HEK293T (cell line): Measurements from ENCODE around the gene POLR2E.

Experiments
- CTCF ChIA-PET: fragments of 350-600 bp; formaldehyde crosslinking; extraction: SDS; loops from one replicate; lab custom pipeline; 2021; ENCODE audit warnings: antibody characterized with exemption, inconsistent platforms; lab: Yijun Ruan, JAX
- POLR2A ChIA-PET: fragments of 350-600 bp; formaldehyde crosslinking; extraction: SDS; loops from one replicate; lab custom pipeline; 2020; ENCODE audit warnings: antibody characterized with exemption, inconsistent platforms; lab: Yijun Ruan, JAX
- DNase-seq: peaks from one replicate; pipeline ENCODE4 v3.0.0; 2012; ENCODE audit warnings: mixed read lengths; ENCODE audit errors: extremely low spot score
- ARNT ChIP-seq: fragments of 450-650 bp; IDR thresholded peaks from 2 replicates; pipeline ENCODE4 v1.6.1; 2017; ENCODE audit warnings: mild to moderate bottlenecking
- BHLHE40 ChIP-seq: fragments of 450-650 bp; IDR thresholded peaks from 2 replicates; pipeline ENCODE4 v1.6.1; 2016; ENCODE audit warnings: mild to moderate bottlenecking, moderate library complexity, borderline replicate concordance
- CTBP1 ChIP-seq: fragments of 450-650 bp; IDR thresholded peaks from 2 replicates; pipeline ENCODE4 v1.6.1; 2016; ENCODE audit warnings: borderline replicate concordance
- ELF4 ChIP-seq: fragments of 450-650 bp; IDR thresholded peaks from 2 replicates; pipeline ENCODE4 v1.6.1; 2017; ENCODE audit warnings: antibody characterized with exemption
- FOXA1 ChIP-seq: fragments of 450-650 bp; IDR thresholded peaks from 2 replicates; pipeline ENCODE4 v1.6.1; 2016; ENCODE audit warnings: mild to moderate bottlenecking
- FOXK2 ChIP-seq: fragments of 450-650 bp; IDR thresholded peaks from 2 replicates; pipeline ENCODE4 v1.6.1; 2016; ENCODE audit warnings: mild to moderate bottlenecking
- FOXM1 ChIP-seq: fragments of 450-650 bp; IDR thresholded peaks from 2 replicates; pipeline ENCODE4 v1.6.1; 2017; ENCODE audit warnings: mild to moderate bottlenecking, borderline replicate concordance
- HDGF ChIP-seq: fragments of 450-650 bp; IDR thresholded peaks from 2 replicates; pipeline ENCODE4 v1.6.1; 2017; ENCODE audit warnings: antibody characterized with exemption, borderline replicate concordance
- L3MBTL2 ChIP-seq: fragments of 450-650 bp; conservative IDR thresholded peaks from 2 replicates; pipeline ENCODE4 v1.6.1; 2016; ENCODE audit warnings: mild to moderate bottlenecking
- LEF1 ChIP-seq: fragments of 450-650 bp; IDR thresholded peaks from 2 replicates; pipeline ENCODE4 v1.6.1; 2017; ENCODE audit warnings: mild to moderate bottlenecking, borderline replicate concordance
- NFRKB ChIP-seq: fragments of 450-650 bp; IDR thresholded peaks from 2 replicates; pipeline ENCODE4 v1.6.1; 2016; ENCODE audit warnings: mild to moderate bottlenecking, moderate library complexity
- PKNOX1 ChIP-seq: fragments of 450-650 bp; IDR thresholded peaks from 2 replicates; pipeline ENCODE4 v1.6.1; 2016
- SP1 ChIP-seq: fragments of 450-650 bp; IDR thresholded peaks from 2 replicates; pipeline ENCODE4 v1.6.1; 2017
- SUZ12 ChIP-seq: fragments of 450-650 bp; IDR thresholded peaks from 2 replicates; pipeline ENCODE4 v1.6.1; 2016; ENCODE audit warnings: mild to moderate bottlenecking
- TARDBP ChIP-seq: fragments of 450-650 bp; IDR thresholded peaks from 2 replicates; pipeline ENCODE4 v1.6.1; 2016
- ZNF384 ChIP-seq: fragments of 450-650 bp; IDR thresholded peaks from 2 replicates; pipeline ENCODE4 v1.6.1; 2016

Gene POLR2E

GRCh38 chr19:1108291-1109031 lies 13.3 kb upstream of the POLR2E start:
- DNase-seq, result no peak
- TF ChIP-seq ZNF384 (no peak), TARDBP (no peak), PKNOX1 (no peak), SUZ12 (no peak), FOXM1 (no peak)
- POLR2A ChIA-PET, result no interaction called here
- CTCF ChIA-PET, result no interaction called here

GRCh38 chr19:1107661-1108261 lies 12.6 kb upstream of the POLR2E start:
- ChIA-PET POLR2A (no interaction called here), CTCF (no interaction called here)
- no peak for TF ChIP-seq SUZ12
- TF ChIP-seq BHLHE40, result no peak
- TF ChIP-seq TARDBP, result no peak
- no peak for TF ChIP-seq CTBP1
- no peak for TF ChIP-seq L3MBTL2
- TF ChIP-seq HDGF, result no peak
- DNase-seq, result no peak

GRCh38 chr19:1106841-1107660 lies 11.9 kb upstream of the POLR2E start:
- ChIA-PET POLR2A (no interaction called here), CTCF (no interaction called here)
- TF ChIP-seq SUZ12 (no peak), PKNOX1 (no peak), CTBP1 (no peak), NFRKB (no peak), ARNT (no peak), ZNF384 (no peak), FOXA1 (no peak), L3MBTL2 (no peak), FOXM1 (no peak), LEF1 (no peak), HDGF (no peak), SP1 (no peak), FOXK2 (no peak)
- DNase-seq, result no peak

DNA sequence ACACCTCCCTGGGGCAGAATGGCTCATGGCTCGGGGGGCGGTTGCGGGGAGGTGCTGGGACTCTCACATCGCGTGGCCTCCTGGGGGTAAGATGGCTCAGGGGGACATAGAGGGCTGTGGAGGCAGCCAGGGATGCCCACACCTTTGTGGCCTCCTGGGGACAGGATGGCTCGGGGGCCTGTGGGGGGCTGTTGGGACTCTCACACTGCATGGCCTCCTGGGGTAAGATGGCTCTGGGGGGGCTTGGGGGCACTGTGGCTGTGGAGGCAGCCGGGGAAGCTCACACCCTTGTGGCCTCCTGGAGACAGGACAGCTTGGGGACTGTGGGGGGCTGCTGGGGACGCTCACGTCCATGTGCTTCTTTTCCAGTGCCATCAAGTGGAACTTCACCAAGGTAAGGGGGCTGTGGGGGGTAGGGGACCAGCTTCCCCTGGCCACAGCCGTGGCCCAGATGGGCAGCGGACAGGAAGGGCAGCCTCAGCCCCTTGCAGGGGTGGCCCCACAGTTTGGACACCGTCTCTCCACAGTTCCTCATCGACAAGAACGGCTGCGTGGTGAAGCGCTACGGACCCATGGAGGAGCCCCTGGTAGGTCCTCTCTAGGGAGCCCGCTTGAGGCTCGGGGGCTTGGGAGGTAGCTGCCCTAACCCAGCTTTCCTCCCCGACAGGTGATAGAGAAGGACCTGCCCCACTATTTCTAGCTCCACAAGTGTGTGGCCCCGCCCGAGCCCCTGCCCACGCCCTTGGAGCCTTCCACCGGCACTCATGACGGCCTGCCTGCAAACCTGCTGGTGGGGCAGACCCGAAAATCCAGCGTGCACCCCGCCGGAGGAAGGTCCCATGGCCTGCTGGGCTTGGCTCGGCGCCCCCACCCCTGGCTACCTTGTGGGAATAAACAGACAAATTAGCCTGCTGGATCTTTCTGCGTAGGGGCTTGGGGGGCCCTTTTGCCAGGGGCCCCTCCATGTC lies 11.0 kb upstream of the POLR2E start:
- POLR2A ChIA-PET, result no interaction called here

More for the DNA sequence above, 11.0 kb upstream of the POLR2E start:
- CTCF ChIA-PET, result no interaction called here
- TF ChIP-seq NFRKB, result no peak
- TF ChIP-seq CTBP1, result no peak
- TF ChIP-seq LEF1, result no peak
- TF ChIP-seq ELF4, result no peak
- TF ChIP-seq SUZ12, result no peak
- TF ChIP-seq HDGF, result no peak
- TF ChIP-seq TARDBP, result no peak
- no peak for TF ChIP-seq L3MBTL2
- no peak for TF ChIP-seq PKNOX1
- TF ChIP-seq FOXK2, result no peak
- TF ChIP-seq ARNT, result no peak
- TF ChIP-seq FOXA1, result no peak
- TF ChIP-seq ZNF384, result no peak
- TF ChIP-seq FOXM1, result no peak
- no peak for TF ChIP-seq SP1
- no peak for TF ChIP-seq BHLHE40
- DNase-seq, result no peak
